ENCODE data around the gene FLNA.

DNA sequence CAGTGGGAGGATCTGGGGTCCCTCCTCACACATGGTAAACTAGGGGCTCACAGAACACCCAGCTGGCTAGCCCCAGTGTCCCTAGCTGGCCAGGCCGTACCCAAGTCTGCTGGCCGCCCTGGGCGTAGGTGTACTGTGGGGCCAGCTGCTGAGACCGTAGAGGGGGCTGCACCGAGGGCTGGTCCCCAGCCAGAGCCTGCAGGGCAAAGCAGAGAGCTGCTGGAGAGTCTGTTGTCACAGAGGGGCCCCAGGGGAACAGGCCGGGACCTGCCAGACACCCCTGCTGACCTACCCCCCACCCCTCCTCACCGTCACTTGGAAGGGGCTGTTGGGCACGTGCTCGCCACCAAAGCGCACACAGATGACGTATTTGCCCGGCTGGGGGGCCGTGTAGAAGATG, 19.9 kb downstream of the FLNA start:
- TF ChIP-seq, protein P1, sequence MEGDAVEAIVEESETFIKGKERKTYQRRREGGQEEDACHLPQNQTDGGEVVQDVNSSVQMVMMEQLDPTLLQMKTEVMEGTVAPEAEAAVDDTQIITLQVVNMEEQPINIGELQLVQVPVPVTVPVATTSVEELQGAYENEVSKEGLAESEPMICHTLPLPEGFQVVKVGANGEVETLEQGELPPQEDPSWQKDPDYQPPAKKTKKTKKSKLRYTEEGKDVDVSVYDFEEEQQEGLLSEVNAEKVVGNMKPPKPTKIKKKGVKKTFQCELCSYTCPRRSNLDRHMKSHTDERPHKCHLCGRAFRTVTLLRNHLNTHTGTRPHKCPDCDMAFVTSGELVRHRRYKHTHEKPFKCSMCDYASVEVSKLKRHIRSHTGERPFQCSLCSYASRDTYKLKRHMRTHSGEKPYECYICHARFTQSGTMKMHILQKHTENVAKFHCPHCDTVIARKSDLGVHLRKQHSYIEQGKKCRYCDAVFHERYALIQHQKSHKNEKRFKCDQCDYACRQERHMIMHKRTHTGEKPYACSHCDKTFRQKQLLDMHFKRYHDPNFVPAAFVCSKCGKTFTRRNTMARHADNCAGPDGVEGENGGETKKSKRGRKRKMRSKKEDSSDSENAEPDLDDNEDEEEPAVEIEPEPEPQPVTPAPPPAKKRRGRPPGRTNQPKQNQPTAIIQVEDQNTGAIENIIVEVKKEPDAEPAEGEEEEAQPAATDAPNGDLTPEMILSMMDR (IDR thresholded peaks at IDR 0.05; ENCODE audit: low read depth, low read length): no peak
- no peak for TF ChIP-seq POLR2A (IDR thresholded peaks at IDR 0.05; ENCODE audit: extremely low read depth, insufficient read length)
